GM23248 (cell line): Measurements from ENCODE around the gene DDB1. TPM values are rescaled to one million over a fixed set of nuclear protein-coding genes. Genes with fewer than 3 reads are reported as not detected.

Source experiments
- DNase-seq: peaks from one replicate; pipeline ENCODE4 v3.0.0-alpha.2; 2015
- H2AFZ ChIP-seq: fragments of 200-600 bp; sonication (generic); 2 replicates; pipeline ENCODE4 v1.6.1; 2016; ENCODE audit warnings: antibody characterized with exemption
- H3F3A ChIP-seq: fragments of 200-600 bp; sonication (generic); 2 replicates; pipeline ENCODE4 v1.6.1; 2016; ENCODE audit warnings: mild to moderate bottlenecking, antibody characterized with exemption, mixed run types; ENCODE audit not compliant: insufficient read depth
- H3K27ac ChIP-seq: fragments of 200-600 bp; sonication (generic); 2 replicates; pipeline ENCODE4 v1.5.1; 2016; ENCODE audit warnings: mild to moderate bottlenecking
- H3K27me3 ChIP-seq: fragments of 200-600 bp; sonication (generic); replicated peaks from 2 replicates; pipeline ENCODE4 v1.6.1; 2016; ENCODE audit warnings: mild to moderate bottlenecking; ENCODE audit not compliant: insufficient read depth
- H3K36me3 ChIP-seq: fragments of 200-600 bp; sonication (generic); 2 replicates; pipeline ENCODE4 v1.6.1; 2016; ENCODE audit warnings: low read depth, mild to moderate bottlenecking
- H3K4me1 ChIP-seq: fragments of 200-600 bp; sonication (generic); 2 replicates; pipeline ENCODE4 v1.6.1; 2016; ENCODE audit warnings: mild to moderate bottlenecking; ENCODE audit not compliant: insufficient read depth
- H3K4me2 ChIP-seq: fragments of 200-600 bp; sonication (generic); one replicate; pipeline ENCODE4 v1.6.1; 2016; ENCODE audit warnings: mild to moderate bottlenecking; ENCODE audit not compliant: unreplicated experiment
- H3K4me3 ChIP-seq: fragments of 200-600 bp; sonication (generic); 2 replicates; pipeline ENCODE4 v1.5.1; 2016; ENCODE audit warnings: mild to moderate bottlenecking
- H3K79me2 ChIP-seq: fragments of 200-600 bp; sonication (generic); 2 replicates; pipeline ENCODE4 v1.6.1; 2016; ENCODE audit warnings: mild to moderate bottlenecking; ENCODE audit not compliant: insufficient read depth
- H3K9ac ChIP-seq: fragments of 200-600 bp; sonication (generic); 2 replicates; pipeline ENCODE4 v1.6.1; 2016; ENCODE audit warnings: mild to moderate bottlenecking
- H3K9me2 ChIP-seq: fragments of 200-600 bp; sonication (generic); 2 replicates; pipeline ENCODE4 v1.6.1; 2016; ENCODE audit warnings: mixed run types, mild to moderate bottlenecking, moderate library complexity; ENCODE audit not compliant: insufficient read depth
- H3K9me3 ChIP-seq: fragments of 200-600 bp; sonication (generic); one replicate; pipeline ENCODE4 v1.6.1; 2017; ENCODE audit warnings: low read depth
- H4K20me1 ChIP-seq: fragments of 200-600 bp; sonication (generic); 2 replicates; pipeline ENCODE4 v1.6.0; 2016; ENCODE audit not compliant: insufficient read depth
- EZH2 ChIP-seq: fragments of 200-600 bp; sonication (generic); IDR thresholded peaks from 2 replicates; pipeline ENCODE4 v1.6.1; 2018; ENCODE audit warnings: antibody characterized with exemption, mild to moderate bottlenecking; ENCODE audit not compliant: insufficient read depth, poor library complexity, severe bottlenecking
- EZH2phosphoT487 ChIP-seq: fragments of 200-600 bp; sonication (generic); IDR thresholded peaks from 2 replicates; pipeline ENCODE4 v1.6.1; 2018; ENCODE audit warnings: antibody characterized with exemption, moderate library complexity, mild to moderate bottlenecking, low read depth; ENCODE audit not compliant: insufficient read depth
- WGBS, 2 experiments: methylation state at CpG; one replicate each; pipeline ENCODE4 v1.1.6; 2015 to 2017; ENCODE audit warnings: low lambda C conversion rate in 2 of 2, low coverage in 1 of 2; ENCODE audit errors: missing lambda C conversion rate in 2 of 2; 5-methylcytosine and 5-hydroxymethylcytosine counted together
- in situ Hi-C: fragments of 300-500 bp; cut with MboI; formaldehyde crosslinking; loops from 2 replicates; pipeline ENCODE4 v1.15.0; 2020
- polyA plus RNA-seq: library from polyadenylated mRNA; unstranded; fragments of >200 nt; fragmentation: Nextera tagmentation; extraction: Ambion mirVana; gene quantifications from 2 replicates; pipeline ENCODE4 v1.2.1, GENCODE V29; 2016
- total RNA-seq: library from RNA; depleted of rRNA; stranded (reverse); fragments of >200 nt; shearing (Covaris generic); gene quantifications from 2 replicates; pipeline ENCODE4 v1.2.3, GENCODE V29; 2014

Gene DDB1
- total and polyA plus RNA-seq, 2 experiments from 2014 or later = 160 to 252 TPM

GRCh38 chr11:61357894-61358239 lies 25.0 kb upstream of the DDB1 start:
- Histone ChIP-seq H3K27me3 (no peaks in the 10 kb centered on the region), H3K9ac (no peak overlapping the region), H3F3A (0 out of 2 replicates have a peak, but pooled peaks cover 6% of the 10 kb centered on the region), H3K36me3 (no peaks in the 10 kb centered on the region), H4K20me1 (no peaks in the 10 kb centered on the region), H3K4me2 (no peak overlapping the region), H3K4me1 (peaks cover 4% of the 10 kb centered on the region; the same call in 1 of the 2 replicates), H2AFZ (no peak overlapping the region), H3K9me3 (no peaks in the 10 kb centered on the region), H3K4me3 (no peak overlapping the region), H3K9me2 (no peaks in the 10 kb centered on the region), H3K79me2 (peaks cover 31% of the 10 kb centered on the region), H3K27ac (no peak overlapping the region)
- DNase-seq = no peak
- WGBS, 2 experiments = 85 to 89% methylated on average over 6 of the region's 6 CpGs
- in situ Hi-C loops = no loop called here
- TF ChIP-seq EZH2phosphoT487 = no peak
- TF ChIP-seq EZH2 = no peak

- Histone ChIP-seq H3K27ac (no peak overlapping the region), H3F3A (0 out of 2 replicates have a peak, but pooled peaks cover 6% of the 10 kb centered on the region), H3K79me2 (peaks cover 27% of the 10 kb centered on the region), H3K4me1 (peaks cover 4% of the 10 kb centered on the region; the same call in 1 of the 2 replicates), H3K9me2 (no peaks in the 10 kb centered on the region), H3K9ac (no peak overlapping the region), H3K4me2 (no peak overlapping the region), H3K36me3 (no peaks in the 10 kb centered on the region), H3K27me3 (no peaks in the 10 kb centered on the region), H2AFZ (no peak overlapping the region), H3K9me3 (no peaks in the 10 kb centered on the region), H4K20me1 (no peaks in the 10 kb centered on the region), H3K4me3 (no peak overlapping the region)
- WGBS, 2 experiments = 89 to 91% methylated on average over 9 of the region's 9 CpGs
- in situ Hi-C loops = no loop called here
- TF ChIP-seq EZH2phosphoT487 (no peak), EZH2 (no peak)
- DNase-seq = no peak
Observed at GRCh38 chr11:61357233-61357893, 24.5 kb upstream of the DDB1 start.

- Histone ChIP-seq H3K27ac (no peak overlapping the region), H3K4me1 (peaks cover 4% of the 10 kb centered on the region; the same call in 1 of the 2 replicates), H3K27me3 (no peaks in the 10 kb centered on the region), H3K36me3 (no peaks in the 10 kb centered on the region), H3K4me2 (no peak overlapping the region), H3K4me3 (no peak overlapping the region), H3K79me2 (peaks cover 27% of the 10 kb centered on the region), H2AFZ (no peak overlapping the region), H3K9ac (no peak overlapping the region), H4K20me1 (no peaks in the 10 kb centered on the region), H3K9me2 (no peaks in the 10 kb centered on the region), H3K9me3 (no peaks in the 10 kb centered on the region), H3F3A (0 out of 2 replicates have a peak, but pooled peaks cover 6% of the 10 kb centered on the region)
- WGBS, 2 experiments = 83 to 88% methylated on average over 4 of the region's 4 CpGs
- in situ Hi-C loops = no loop called here
- no peak for DNase-seq
- no peak for TF ChIP-seq EZH2phosphoT487
- TF ChIP-seq EZH2 = no peak
Observed at GRCh38 chr11:61356706-61357105, 23.8 kb upstream of the DDB1 start.

- no peaks in the 10 kb centered on the region for H3K36me3 ChIP-seq
- no peaks in the 10 kb centered on the region for H3K27me3 ChIP-seq
- H4K20me1 ChIP-seq = no peaks in the 10 kb centered on the region
- peaks cover 4% of the 10 kb centered on the region; the same call in 1 of the 2 replicates for H3K79me2 ChIP-seq
- WGBS, 2 experiments = 54 to 55% methylated on average over 2 of the region's 2 CpGs
- no peak overlapping the region for H2AFZ ChIP-seq
- H3K4me3 ChIP-seq = no peak overlapping the region
- no peaks in the 10 kb centered on the region for H3K4me1 ChIP-seq
- in situ Hi-C loops = no loop called here
- H3K27ac ChIP-seq = no peak overlapping the region
- no peaks in the 10 kb centered on the region for H3F3A ChIP-seq
- no peaks in the 10 kb centered on the region for H3K9me2 ChIP-seq
- H3K9ac ChIP-seq = no peak overlapping the region
- DNase-seq = no peak
- no peaks in the 10 kb centered on the region for H3K9me3 ChIP-seq
- H3K4me2 ChIP-seq = no peak overlapping the region
- TF ChIP-seq EZH2phosphoT487 (no peak), EZH2 (no peak)
Observed at GRCh38 chr11:61354208-61354607, 21.3 kb upstream of the DDB1 start.
